ENCODE data around the gene NT5C3B. TPM values are rescaled to one million over a fixed set of nuclear protein-coding genes. Genes with fewer than 3 reads are reported as not detected.

Gene NT5C3B
- polyA plus RNA-seq, 1 donor from 2014 or later = 272 TPM

DNA sequence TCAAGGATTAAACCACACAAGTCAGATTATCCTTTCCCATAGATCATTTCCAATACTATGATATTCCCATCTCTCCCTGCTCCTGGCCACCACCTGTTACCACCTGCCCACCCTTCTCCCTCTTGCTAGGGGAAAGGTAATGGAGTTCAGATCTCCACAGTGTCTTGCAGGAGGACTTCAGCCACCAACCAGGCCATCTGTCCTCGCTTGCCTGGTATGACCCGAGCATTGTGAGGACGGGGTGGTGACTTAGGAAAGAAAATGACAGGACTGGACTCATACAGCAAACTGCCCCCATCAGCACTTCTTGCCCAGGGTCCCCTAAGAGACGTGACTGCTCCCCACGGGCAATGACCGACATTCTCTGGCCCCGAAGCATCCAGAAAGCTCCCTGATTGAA is 12.5 kb downstream of the NT5C3B start:
- no peaks in the 10 kb centered on the region for H3F3A ChIP-seq (ENCODE audit: insufficient read depth, low read length, poor library complexity, severe bottlenecking)
- no peaks in the 10 kb centered on the region for H3K9me3 ChIP-seq (ENCODE audit: low read length)
- no peak overlapping the region for H3K27ac ChIP-seq (ENCODE audit: low read length)
- H3K36me3 ChIP-seq (ENCODE audit: insufficient read depth, low read length) = no peaks in the 10 kb centered on the region
- no peak overlapping the region for H3K4me2 ChIP-seq (ENCODE audit: low read length)
- no peaks in the 10 kb centered on the region for H3K79me2 ChIP-seq (replicated peaks; ENCODE audit: insufficient read depth, low read length)
- H3K9me2 ChIP-seq (ENCODE audit: insufficient read depth, low read length) = no peaks in the 10 kb centered on the region
- H3K4me3 ChIP-seq (ENCODE audit: low read length) = no peak overlapping the region
- H2AFZ ChIP-seq (ENCODE audit: low read depth, low read length) = no peak overlapping the region
- no peak for TF ChIP-seq RAD21 (conservative IDR thresholded peaks at IDR 0.05)
- TF ChIP-seq EZH2 (IDR thresholded peaks at IDR 0.05; ENCODE audit: borderline replicate concordance, insufficient read depth, low read length, poor library complexity, severe bottlenecking) = no peak
- TF ChIP-seq, protein P1, sequence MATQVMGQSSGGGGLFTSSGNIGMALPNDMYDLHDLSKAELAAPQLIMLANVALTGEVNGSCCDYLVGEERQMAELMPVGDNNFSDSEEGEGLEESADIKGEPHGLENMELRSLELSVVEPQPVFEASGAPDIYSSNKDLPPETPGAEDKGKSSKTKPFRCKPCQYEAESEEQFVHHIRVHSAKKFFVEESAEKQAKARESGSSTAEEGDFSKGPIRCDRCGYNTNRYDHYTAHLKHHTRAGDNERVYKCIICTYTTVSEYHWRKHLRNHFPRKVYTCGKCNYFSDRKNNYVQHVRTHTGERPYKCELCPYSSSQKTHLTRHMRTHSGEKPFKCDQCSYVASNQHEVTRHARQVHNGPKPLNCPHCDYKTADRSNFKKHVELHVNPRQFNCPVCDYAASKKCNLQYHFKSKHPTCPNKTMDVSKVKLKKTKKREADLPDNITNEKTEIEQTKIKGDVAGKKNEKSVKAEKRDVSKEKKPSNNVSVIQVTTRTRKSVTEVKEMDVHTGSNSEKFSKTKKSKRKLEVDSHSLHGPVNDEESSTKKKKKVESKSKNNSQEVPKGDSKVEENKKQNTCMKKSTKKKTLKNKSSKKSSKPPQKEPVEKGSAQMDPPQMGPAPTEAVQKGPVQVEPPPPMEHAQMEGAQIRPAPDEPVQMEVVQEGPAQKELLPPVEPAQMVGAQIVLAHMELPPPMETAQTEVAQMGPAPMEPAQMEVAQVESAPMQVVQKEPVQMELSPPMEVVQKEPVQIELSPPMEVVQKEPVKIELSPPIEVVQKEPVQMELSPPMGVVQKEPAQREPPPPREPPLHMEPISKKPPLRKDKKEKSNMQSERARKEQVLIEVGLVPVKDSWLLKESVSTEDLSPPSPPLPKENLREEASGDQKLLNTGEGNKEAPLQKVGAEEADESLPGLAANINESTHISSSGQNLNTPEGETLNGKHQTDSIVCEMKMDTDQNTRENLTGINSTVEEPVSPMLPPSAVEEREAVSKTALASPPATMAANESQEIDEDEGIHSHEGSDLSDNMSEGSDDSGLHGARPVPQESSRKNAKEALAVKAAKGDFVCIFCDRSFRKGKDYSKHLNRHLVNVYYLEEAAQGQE (IDR thresholded peaks at IDR 0.05; ENCODE audit: borderline replicate concordance) = no peak
- TF ChIP-seq TAF1 (IDR thresholded peaks at IDR 0.05; ENCODE audit: low read depth) = no peak
- no peak for TF ChIP-seq EP300 (conservative IDR thresholded peaks at IDR 0.05; ENCODE audit: poor library complexity, severe bottlenecking)
- TF ChIP-seq SMC3 (conservative IDR thresholded peaks at IDR 0.05; ENCODE audit: poor library complexity) = no peak
- no peak for TF ChIP-seq POLR2AphosphoS5 (IDR thresholded peaks at IDR 0.05)
- H4K20me1 ChIP-seq (ENCODE audit: insufficient read depth) = no peaks in the 10 kb centered on the region
- H3K9ac ChIP-seq (ENCODE audit: low read length) = no peak overlapping the region
- H3K27me3 ChIP-seq (ENCODE audit: insufficient read depth, low read depth, low read length) = no peaks in the 10 kb centered on the region

DNA sequence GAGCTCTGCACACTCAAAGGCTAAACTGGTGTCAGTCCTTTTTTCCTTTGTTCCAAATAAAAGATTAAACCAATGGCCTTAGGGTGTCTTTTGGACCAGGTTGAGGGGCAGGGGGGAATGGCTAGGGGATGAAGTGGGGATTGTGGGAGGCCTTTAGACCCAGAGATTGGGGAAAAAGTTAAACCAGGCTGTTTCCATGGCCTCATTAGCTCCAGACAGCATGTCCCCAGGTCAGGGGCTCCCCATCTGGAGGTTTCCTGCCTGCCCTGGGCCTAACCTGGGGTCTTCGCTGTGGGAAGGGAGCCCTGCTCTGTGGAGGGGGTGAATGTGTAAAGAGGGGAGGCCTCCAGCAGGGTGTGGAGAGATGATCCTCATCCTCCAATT is 12.9 kb downstream of the NT5C3B start:
- no peak overlapping the region for H3K27ac ChIP-seq (ENCODE audit: low read length)
- TF ChIP-seq EP300 (conservative IDR thresholded peaks at IDR 0.05; ENCODE audit: poor library complexity, severe bottlenecking) = no peak
- TF ChIP-seq TAF1 (IDR thresholded peaks at IDR 0.05; ENCODE audit: low read depth) = no peak
- TF ChIP-seq EZH2 (IDR thresholded peaks at IDR 0.05; ENCODE audit: borderline replicate concordance, insufficient read depth, low read length, poor library complexity, severe bottlenecking) = no peak
- TF ChIP-seq, protein P2, sequence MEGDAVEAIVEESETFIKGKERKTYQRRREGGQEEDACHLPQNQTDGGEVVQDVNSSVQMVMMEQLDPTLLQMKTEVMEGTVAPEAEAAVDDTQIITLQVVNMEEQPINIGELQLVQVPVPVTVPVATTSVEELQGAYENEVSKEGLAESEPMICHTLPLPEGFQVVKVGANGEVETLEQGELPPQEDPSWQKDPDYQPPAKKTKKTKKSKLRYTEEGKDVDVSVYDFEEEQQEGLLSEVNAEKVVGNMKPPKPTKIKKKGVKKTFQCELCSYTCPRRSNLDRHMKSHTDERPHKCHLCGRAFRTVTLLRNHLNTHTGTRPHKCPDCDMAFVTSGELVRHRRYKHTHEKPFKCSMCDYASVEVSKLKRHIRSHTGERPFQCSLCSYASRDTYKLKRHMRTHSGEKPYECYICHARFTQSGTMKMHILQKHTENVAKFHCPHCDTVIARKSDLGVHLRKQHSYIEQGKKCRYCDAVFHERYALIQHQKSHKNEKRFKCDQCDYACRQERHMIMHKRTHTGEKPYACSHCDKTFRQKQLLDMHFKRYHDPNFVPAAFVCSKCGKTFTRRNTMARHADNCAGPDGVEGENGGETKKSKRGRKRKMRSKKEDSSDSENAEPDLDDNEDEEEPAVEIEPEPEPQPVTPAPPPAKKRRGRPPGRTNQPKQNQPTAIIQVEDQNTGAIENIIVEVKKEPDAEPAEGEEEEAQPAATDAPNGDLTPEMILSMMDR (IDR thresholded peaks at IDR 0.05; ENCODE audit: poor library complexity, severe bottlenecking) = no peak
- TF ChIP-seq POLR2AphosphoS5 (IDR thresholded peaks at IDR 0.05) = no peak
- TF ChIP-seq, protein P1 (IDR thresholded peaks at IDR 0.05; ENCODE audit: borderline replicate concordance) = no peak
- no peak for TF ChIP-seq MXI1 (conservative IDR thresholded peaks at IDR 0.05; ENCODE audit: poor library complexity, severe bottlenecking)
- TF ChIP-seq SMC3 (conservative IDR thresholded peaks at IDR 0.05; ENCODE audit: poor library complexity) = no peak
- TF ChIP-seq RAD21 (conservative IDR thresholded peaks at IDR 0.05) = no peak
- no peak overlapping the region for H3K4me2 ChIP-seq (ENCODE audit: low read length)
- no peak overlapping the region for H2AFZ ChIP-seq (ENCODE audit: low read depth, low read length)
- no peaks in the 10 kb centered on the region for H4K20me1 ChIP-seq (ENCODE audit: insufficient read depth)
- no peaks in the 10 kb centered on the region for H3K79me2 ChIP-seq (replicated peaks; ENCODE audit: insufficient read depth, low read length)
- H3K9me2 ChIP-seq (ENCODE audit: insufficient read depth, low read length) = no peaks in the 10 kb centered on the region
- no peak overlapping the region for H3K9ac ChIP-seq (ENCODE audit: low read length)
- no peaks in the 10 kb centered on the region for H3F3A ChIP-seq (ENCODE audit: insufficient read depth, low read length, poor library complexity, severe bottlenecking)
- H3K36me3 ChIP-seq (ENCODE audit: insufficient read depth, low read length) = no peaks in the 10 kb centered on the region
- H3K27me3 ChIP-seq (ENCODE audit: insufficient read depth, low read depth, low read length) = no peaks in the 10 kb centered on the region
- H3K4me3 ChIP-seq (ENCODE audit: low read length) = no peak overlapping the region
- H3K9me3 ChIP-seq (ENCODE audit: low read length) = no peaks in the 10 kb centered on the region

Data from neural cell (in vitro differentiated cells).